H9 (cell line): ENCODE data around the gene ICE2. TPM values are rescaled to one million over a fixed set of nuclear protein-coding genes. Genes with fewer than 3 reads are reported as not detected.
A peak's percentile ranks its signal among the peaks of the same experiment; 100 is the strongest.

Source experiments
- DNase-seq: peaks from one replicate; pipeline ENCODE4 v3.0.0-alpha.2; 2017
- H2AFZ ChIP-seq: one replicate; pipeline ENCODE4 v1.6.1; 2013; ENCODE audit warnings: mild to moderate bottlenecking, low read length, control low read depth, moderate library complexity
- H2AK5ac ChIP-seq: 2 replicates; pipeline ENCODE4 v1.6.1; 2013; ENCODE audit warnings: low read length, control low read depth, mixed read lengths; ENCODE audit not compliant: insufficient read length
- H2BK120ac ChIP-seq: one replicate; pipeline ENCODE4 v1.6.1; 2013; ENCODE audit warnings: low read depth, mild to moderate bottlenecking, low read length, control low read depth, inconsistent platforms; ENCODE audit not compliant: poor library complexity, severe bottlenecking
- H2BK12ac ChIP-seq: 2 replicates; pipeline ENCODE4 v1.6.1; 2013; ENCODE audit warnings: low read length, control low read depth, mixed read lengths, low read depth; ENCODE audit not compliant: insufficient read length
- H2BK15ac ChIP-seq: 2 replicates; pipeline ENCODE4 v1.6.1; 2013; ENCODE audit warnings: low read depth, low read length, control low read depth
- H2BK20ac ChIP-seq: one replicate; pipeline ENCODE4 v1.6.1; 2013; ENCODE audit warnings: low read depth, mild to moderate bottlenecking, low read length, control low read depth, inconsistent platforms; ENCODE audit not compliant: poor library complexity, severe bottlenecking
- H2BK5ac ChIP-seq: 2 replicates; pipeline ENCODE4 v1.6.1; 2013; ENCODE audit warnings: low read length, control low read depth, mixed read lengths; ENCODE audit not compliant: insufficient read length
- H3K14ac ChIP-seq: 2 replicates; pipeline ENCODE4 v1.6.1; 2013; ENCODE audit warnings: low read length, control low read depth; ENCODE audit not compliant: insufficient read depth
- H3K18ac ChIP-seq: 2 replicates; pipeline ENCODE4 v1.6.1; 2013; ENCODE audit warnings: low read depth, mild to moderate bottlenecking, mixed read lengths, low read length, control low read depth; ENCODE audit not compliant: insufficient read length
- H3K23ac ChIP-seq: 2 replicates; pipeline ENCODE4 v1.6.1; 2013; ENCODE audit warnings: low read length, control low read depth, mixed read lengths, low read depth; ENCODE audit not compliant: insufficient read length
- H3K23me2 ChIP-seq: 2 replicates; pipeline ENCODE4 v1.6.1; 2013; ENCODE audit warnings: low read depth, mild to moderate bottlenecking, mixed read lengths, low read length, control low read depth; ENCODE audit not compliant: insufficient read length, poor library complexity, severe bottlenecking
- H3K27ac ChIP-seq: 2 replicates; pipeline ENCODE4 v1.5.1; 2013; ENCODE audit warnings: low read length, control low read depth, mixed read lengths, low read depth; ENCODE audit not compliant: insufficient read length
- H3K27me3 ChIP-seq: 2 replicates; pipeline ENCODE4 v1.6.1; 2013; ENCODE audit warnings: low read length, control low read depth, inconsistent platforms; ENCODE audit not compliant: insufficient read depth
- H3K4ac ChIP-seq: 2 replicates; pipeline ENCODE4 v1.6.1; 2013; ENCODE audit warnings: low read depth, mild to moderate bottlenecking, control low read depth, inconsistent platforms, low read length, moderate library complexity
- H3K4me1 ChIP-seq: 2 replicates; pipeline ENCODE4 v1.6.1; 2013; ENCODE audit warnings: low read length, control low read depth, inconsistent platforms; ENCODE audit not compliant: insufficient read depth
- H3K4me2 ChIP-seq: 2 replicates; pipeline ENCODE4 v1.6.1; 2013; ENCODE audit warnings: low read length, control low read depth, mixed read lengths; ENCODE audit not compliant: insufficient read length, insufficient read depth
- H3K56ac ChIP-seq: 2 replicates; pipeline ENCODE4 v1.6.1; 2013; ENCODE audit warnings: low read depth, mild to moderate bottlenecking, mixed read lengths, low read length, control low read depth; ENCODE audit not compliant: insufficient read length
- H3K79me1 ChIP-seq: 2 replicates; pipeline ENCODE4 v1.6.1; 2013; ENCODE audit warnings: low read depth, mild to moderate bottlenecking, moderate library complexity, low read length, control low read depth, inconsistent platforms; ENCODE audit not compliant: insufficient read depth, poor library complexity, severe bottlenecking
- H3K79me2 ChIP-seq: 2 replicates; pipeline ENCODE4 v1.6.1; 2013; ENCODE audit warnings: low read length, control low read depth, inconsistent platforms; ENCODE audit not compliant: insufficient read depth
- H3K9ac ChIP-seq: 2 replicates; pipeline ENCODE4 v1.6.1; 2013; ENCODE audit warnings: low read length, control low read depth, mixed read lengths; ENCODE audit not compliant: insufficient read length; ENCODE audit errors: extremely low read depth
- H3K9me3 ChIP-seq: one replicate; pipeline ENCODE4 v1.6.1; 2013; ENCODE audit warnings: low read depth, low read length, inconsistent platforms; ENCODE audit not compliant: control insufficient read depth
- H3T11ph ChIP-seq: one replicate; pipeline ENCODE4 v1.6.1; 2013; ENCODE audit warnings: mild to moderate bottlenecking, low read length, control low read depth, inconsistent platforms
- H4K20me1 ChIP-seq: one replicate; pipeline ENCODE4 v1.6.1; 2013; ENCODE audit not compliant: control insufficient read depth, insufficient read length, insufficient read depth
- H4K5ac ChIP-seq: 2 replicates; pipeline ENCODE4 v1.6.1; 2013; ENCODE audit warnings: low read depth, mild to moderate bottlenecking, mixed read lengths, low read length, control low read depth; ENCODE audit not compliant: insufficient read length
- H4K8ac ChIP-seq: replicated peaks from 2 replicates; pipeline ENCODE4 v1.6.1; 2013; ENCODE audit warnings: low read length, control low read depth, mixed read lengths, low read depth; ENCODE audit not compliant: insufficient read length
- H4K91ac ChIP-seq: 2 replicates; pipeline ENCODE4 v1.6.1; 2013; ENCODE audit warnings: low read depth, mild to moderate bottlenecking, moderate library complexity, mixed read lengths, low read length, control low read depth; ENCODE audit not compliant: insufficient read length
- H3K27ac Mint-ChIP-seq, 3 experiments: 2 replicates in 2 of 3; 3 replicates in 1 of 3; pipeline ENCODE4 v1.8.0; 2020 to 2021; ENCODE audit warnings: mixed read lengths in 3 of 3, mild to moderate bottlenecking in 1 of 3, moderate library complexity in 1 of 3
- H3K27me3 Mint-ChIP-seq: 2 replicates; pipeline ENCODE4 v1.8.0; 2021; ENCODE audit warnings: low read depth, mild to moderate bottlenecking, moderate library complexity, mixed read lengths
- H3K36me3 Mint-ChIP-seq, 3 experiments: 2 replicates in 2 of 3; 3 replicates in 1 of 3; pipeline ENCODE4 v1.8.0; 2020 to 2021; ENCODE audit warnings: low read depth in 3 of 3, mixed read lengths in 3 of 3; ENCODE audit not compliant: insufficient read depth in 1 of 3
- H3K4me1 Mint-ChIP-seq, 2 experiments: 2 replicates each; pipeline ENCODE4 v1.8.0; 2020; ENCODE audit warnings: mixed read lengths in 2 of 2
- H3K4me3 Mint-ChIP-seq, 2 experiments: 2 replicates in 1 of 2; 3 replicates in 1 of 2; pipeline ENCODE4 v1.8.0; 2020 to 2021; ENCODE audit warnings: mild to moderate bottlenecking in 2 of 2, mixed read lengths in 2 of 2, moderate library complexity in 1 of 2
- H3K9me3 Mint-ChIP-seq, 2 experiments: 2 replicates in 1 of 2; 3 replicates in 1 of 2; pipeline ENCODE4 v1.8.0; 2020; ENCODE audit warnings: mild to moderate bottlenecking in 2 of 2, mixed read lengths in 2 of 2, moderate library complexity in 1 of 2
- WGBS: extraction: QIAGEN DNeasy Blood & Tissue Kit; methylation state at CpG from one replicate; pipeline ENCODE4 v1.1.7; 2013; ENCODE audit warnings: missing lambda C conversion rate, low lambda C conversion rate, mixed read lengths; ENCODE audit not compliant: insufficient read length; ENCODE audit errors: extremely low coverage; 5-methylcytosine and 5-hydroxymethylcytosine counted together
- total RNA-seq: library from RNA; stranded (reverse); gene quantifications from 2 replicates; pipeline ENCODE4 v1.2.1, GENCODE V29; 2021
- TF ChIP-seq, protein P1 (sequence below): fragments of 200-600 bp; sonication (generic); conservative IDR thresholded peaks from 3 replicates; pipeline ENCODE4 v1.8.0; 2021; ENCODE audit warnings: antibody characterized with exemption, mild to moderate bottlenecking

ICE2 gene
- total RNA-seq, 1 experiment from 2014 or later, result 76.3 TPM

GRCh38 chr15:60494108-60494507 is 15.2 kb upstream of the ICE2 start:
- no peak overlapping the region for H4K8ac ChIP-seq
- H3K23ac ChIP-seq, result no peak overlapping the region
- Mint-ChIP-seq H3K36me3 (peaks cover 0 to 19% (median 7%) of the 10 kb centered on the region in 3 experiments; a peak in 2 of 7 replicates), H3K27me3 (no peaks in the 10 kb centered on the region), H3K4me3 (no peak overlapping the region), H3K27ac (peak overlapping the region in 1 of 3 experiments; percentile 8; a peak in 1 of 7 replicates), H3K9me3 (no peaks in the 10 kb centered on the region), H3K4me1 (peaks cover 0 to 16% of the 10 kb centered on the region in 2 experiments; a peak in 2 of 4 replicates)
- no peak overlapping the region for H4K91ac ChIP-seq
- H4K5ac ChIP-seq, result no peak overlapping the region
- H2AFZ ChIP-seq, result no peak overlapping the region
- no peak overlapping the region for H3K14ac ChIP-seq
- no peaks in the 10 kb centered on the region for H4K20me1 ChIP-seq
- H2BK15ac ChIP-seq, result no peak overlapping the region
- no peak overlapping the region for H3K9ac ChIP-seq
- no peaks in the 10 kb centered on the region for H3K4me1 ChIP-seq
- H2BK20ac ChIP-seq, result no peak overlapping the region
- H3K27ac ChIP-seq, result no peak overlapping the region
- no peak overlapping the region for H2BK120ac ChIP-seq
- TF ChIP-seq, protein P1, sequence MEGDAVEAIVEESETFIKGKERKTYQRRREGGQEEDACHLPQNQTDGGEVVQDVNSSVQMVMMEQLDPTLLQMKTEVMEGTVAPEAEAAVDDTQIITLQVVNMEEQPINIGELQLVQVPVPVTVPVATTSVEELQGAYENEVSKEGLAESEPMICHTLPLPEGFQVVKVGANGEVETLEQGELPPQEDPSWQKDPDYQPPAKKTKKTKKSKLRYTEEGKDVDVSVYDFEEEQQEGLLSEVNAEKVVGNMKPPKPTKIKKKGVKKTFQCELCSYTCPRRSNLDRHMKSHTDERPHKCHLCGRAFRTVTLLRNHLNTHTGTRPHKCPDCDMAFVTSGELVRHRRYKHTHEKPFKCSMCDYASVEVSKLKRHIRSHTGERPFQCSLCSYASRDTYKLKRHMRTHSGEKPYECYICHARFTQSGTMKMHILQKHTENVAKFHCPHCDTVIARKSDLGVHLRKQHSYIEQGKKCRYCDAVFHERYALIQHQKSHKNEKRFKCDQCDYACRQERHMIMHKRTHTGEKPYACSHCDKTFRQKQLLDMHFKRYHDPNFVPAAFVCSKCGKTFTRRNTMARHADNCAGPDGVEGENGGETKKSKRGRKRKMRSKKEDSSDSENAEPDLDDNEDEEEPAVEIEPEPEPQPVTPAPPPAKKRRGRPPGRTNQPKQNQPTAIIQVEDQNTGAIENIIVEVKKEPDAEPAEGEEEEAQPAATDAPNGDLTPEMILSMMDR, result no peak
- no peak for DNase-seq
- H3K27me3 ChIP-seq, result no peaks in the 10 kb centered on the region
- H3K79me2 ChIP-seq, result no peaks in the 10 kb centered on the region
- no peaks in the 10 kb centered on the region for H3K23me2 ChIP-seq
- H3K9me3 ChIP-seq, result no peaks in the 10 kb centered on the region
- no peak overlapping the region for H3K4ac ChIP-seq
- WGBS, result no CpG with 5 or more reads among the region's 3 CpGs
- H3K18ac ChIP-seq, result no peak overlapping the region
- H2BK12ac ChIP-seq, result no peak overlapping the region
- H2AK5ac ChIP-seq, result no peak overlapping the region
- H3K4me2 ChIP-seq, result no peak overlapping the region
- H3T11ph ChIP-seq, result no peak overlapping the region
- H3K56ac ChIP-seq, result no peak overlapping the region
- H3K79me1 ChIP-seq, result no peaks in the 10 kb centered on the region
- no peak overlapping the region for H2BK5ac ChIP-seq
